ENCODE data around the gene CIB4.
A peak's percentile ranks its signal among the peaks of the same experiment; 100 is the strongest.

The CIB4 gene

DNA sequence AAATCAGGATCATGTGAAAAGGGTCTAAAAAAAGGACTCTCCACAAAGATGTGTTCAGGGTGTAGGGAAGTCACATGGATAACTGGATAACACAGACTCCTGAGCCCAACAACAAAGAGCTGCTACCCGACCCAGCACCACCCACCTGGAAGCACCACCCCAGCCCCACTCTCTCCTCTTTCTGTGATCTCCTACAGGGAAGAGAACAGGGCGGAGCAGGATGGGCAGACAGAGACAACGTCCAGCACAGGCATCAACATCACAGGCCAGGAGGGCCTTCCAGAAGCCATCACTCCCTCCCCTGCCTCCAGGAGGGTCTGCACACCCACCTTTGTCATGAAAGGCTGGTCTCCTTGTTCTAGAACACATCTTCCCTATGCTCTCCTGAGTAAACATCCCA is 1.3 kb upstream of the CIB4 start:
- no peak for DNase-seq (ENCODE audit: low read depth)

DNA sequence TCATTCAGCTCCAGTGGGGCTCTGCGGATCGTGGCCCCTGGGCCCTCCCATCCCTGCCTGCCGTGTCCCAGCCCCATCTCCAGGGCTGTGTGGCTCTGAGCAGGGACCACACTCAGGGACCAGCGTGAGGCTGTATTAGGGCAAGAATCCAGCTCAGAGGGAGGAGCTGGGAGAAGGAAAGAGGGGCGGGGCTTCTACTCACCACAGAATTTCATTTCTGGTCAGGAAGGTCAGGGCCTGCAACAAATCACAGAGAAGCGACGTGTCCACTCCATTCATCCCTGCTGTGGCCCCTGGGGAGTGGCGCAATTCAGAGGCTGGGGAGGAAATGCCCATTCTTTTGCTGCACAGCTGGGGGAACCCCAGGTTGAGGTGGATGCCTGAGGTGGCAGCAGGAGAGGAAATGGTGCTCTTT is 828 bp downstream of the CIB4 start:
- DNase-seq (ENCODE audit: low read depth): peak; percentile 79

DNA sequence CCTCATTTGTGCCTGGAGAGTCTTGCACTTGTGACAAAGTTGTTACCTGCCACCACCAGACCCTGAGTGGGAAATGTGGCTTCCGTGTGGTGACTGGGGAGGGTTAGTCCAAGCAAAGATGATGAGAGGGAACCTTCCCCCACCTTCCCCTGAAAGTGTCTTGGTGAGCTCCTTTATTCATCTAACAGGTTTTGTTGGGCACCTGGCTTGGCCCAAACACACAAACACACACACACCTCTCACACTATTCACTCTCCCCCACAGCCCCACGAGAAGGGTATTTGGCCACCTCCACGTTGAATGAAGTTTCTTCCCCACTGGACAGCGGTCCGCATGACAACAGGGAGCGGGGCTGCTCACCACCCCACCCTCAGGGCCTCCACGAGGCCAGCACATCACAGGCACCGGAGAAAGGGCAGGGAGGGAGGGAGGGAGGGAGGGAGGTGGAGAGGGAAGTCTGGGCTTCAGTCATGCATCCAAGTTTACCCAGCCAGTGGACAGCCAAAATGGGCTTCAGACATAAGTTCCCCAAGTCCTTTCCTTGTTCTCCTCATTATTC is 1.4 kb downstream of the CIB4 start:
- no peak for DNase-seq (ENCODE audit: low read depth)

DNA sequence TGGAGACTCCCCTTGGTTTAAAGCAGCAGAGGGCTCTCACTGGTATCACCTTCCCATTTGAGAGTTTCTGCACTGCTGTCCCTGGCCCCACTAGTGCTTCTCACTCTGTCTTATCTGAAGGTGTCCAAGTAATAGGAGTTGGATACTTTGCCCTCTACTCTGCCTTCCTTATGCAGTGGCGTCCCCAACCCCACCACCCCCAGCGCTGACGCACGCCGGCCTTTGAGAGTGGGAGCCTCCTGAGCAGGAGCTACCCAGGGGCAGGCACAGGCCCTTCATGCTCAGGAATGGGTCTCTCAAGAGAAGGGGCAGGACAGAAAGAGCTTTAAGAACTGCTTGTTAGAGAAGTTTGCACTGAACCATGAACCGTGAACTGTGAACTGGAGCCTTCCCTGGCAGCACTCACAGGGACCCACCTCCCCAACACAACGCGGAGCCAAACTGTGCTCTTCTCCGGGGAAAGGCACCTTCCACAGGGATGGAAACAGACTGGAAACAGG is 3.3 kb downstream of the CIB4 start:
- no peak for DNase-seq (ENCODE audit: low read depth)

DNA sequence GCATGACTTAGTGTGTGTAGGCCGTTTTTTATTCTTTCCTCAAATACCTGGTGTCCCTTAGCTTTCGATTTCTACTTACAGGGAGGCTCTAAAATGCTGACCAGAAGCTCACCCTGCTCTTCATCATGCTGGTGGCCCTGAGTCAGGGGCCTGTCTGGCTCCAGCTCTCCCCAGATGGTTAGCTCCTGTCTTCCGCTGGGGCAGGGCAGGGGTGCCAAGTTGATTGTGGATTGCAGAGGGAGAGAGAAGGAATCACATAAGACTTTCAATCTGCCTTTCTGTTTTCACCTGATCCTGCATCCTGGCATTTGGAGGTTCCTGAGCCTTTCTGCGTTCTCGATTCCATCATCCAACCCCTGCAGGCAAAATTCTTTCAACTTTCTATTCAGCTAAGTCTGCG is 4.2 kb downstream of the CIB4 start:
- DNase-seq (ENCODE audit: low read depth): no peak

DNA sequence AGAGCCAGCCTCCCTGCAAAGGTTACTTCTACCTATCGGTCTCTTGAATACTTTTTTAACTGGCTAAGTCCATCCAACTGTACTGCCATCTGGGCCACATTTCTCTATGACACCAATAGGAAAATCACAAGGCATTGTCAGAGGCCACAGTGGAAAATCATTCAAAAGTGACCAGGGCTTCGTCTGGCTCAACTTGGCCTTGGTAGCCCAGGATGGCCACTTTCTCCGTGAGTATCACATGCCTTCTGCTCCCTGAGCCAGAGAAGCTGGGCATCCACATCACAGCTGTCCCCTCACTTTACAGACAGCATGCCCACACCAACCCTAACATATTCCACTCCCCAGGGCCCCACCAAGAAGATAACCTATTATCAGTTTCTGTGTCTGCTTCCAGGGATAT is 5.8 kb downstream of the CIB4 start:
- no peak for DNase-seq (ENCODE audit: low read depth)

DNA sequence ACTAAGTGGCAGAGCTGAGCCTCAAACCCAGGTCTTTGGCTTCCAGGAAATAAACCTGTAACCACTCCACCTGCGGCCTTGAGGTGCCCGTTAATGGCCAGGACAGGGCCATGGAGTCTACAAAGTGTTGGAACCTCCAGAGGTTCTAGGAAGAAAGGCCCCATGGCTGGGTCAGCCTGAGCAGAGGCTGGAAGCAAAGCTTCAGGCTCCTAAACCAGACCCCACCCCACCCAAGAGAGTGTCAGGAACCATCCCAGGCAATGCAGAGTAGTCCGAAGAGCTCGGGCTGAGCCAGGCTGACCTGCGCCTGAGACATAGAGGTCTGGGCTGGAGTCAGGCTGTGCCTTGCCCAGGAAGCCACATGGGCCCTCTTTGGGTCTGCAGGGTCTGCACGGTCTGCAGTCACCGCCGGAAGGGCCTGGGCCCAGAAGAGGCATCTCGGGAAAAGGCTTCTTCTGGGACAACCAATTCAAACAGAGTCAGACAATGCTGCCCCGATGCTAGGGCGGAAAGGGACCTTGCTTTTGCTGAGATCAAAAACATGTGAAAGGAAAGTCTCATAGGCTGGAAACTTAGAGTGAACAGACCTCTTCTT is 6.4 kb downstream of the CIB4 start:
- DNase-seq (ENCODE audit: low read depth): no peak

DNA sequence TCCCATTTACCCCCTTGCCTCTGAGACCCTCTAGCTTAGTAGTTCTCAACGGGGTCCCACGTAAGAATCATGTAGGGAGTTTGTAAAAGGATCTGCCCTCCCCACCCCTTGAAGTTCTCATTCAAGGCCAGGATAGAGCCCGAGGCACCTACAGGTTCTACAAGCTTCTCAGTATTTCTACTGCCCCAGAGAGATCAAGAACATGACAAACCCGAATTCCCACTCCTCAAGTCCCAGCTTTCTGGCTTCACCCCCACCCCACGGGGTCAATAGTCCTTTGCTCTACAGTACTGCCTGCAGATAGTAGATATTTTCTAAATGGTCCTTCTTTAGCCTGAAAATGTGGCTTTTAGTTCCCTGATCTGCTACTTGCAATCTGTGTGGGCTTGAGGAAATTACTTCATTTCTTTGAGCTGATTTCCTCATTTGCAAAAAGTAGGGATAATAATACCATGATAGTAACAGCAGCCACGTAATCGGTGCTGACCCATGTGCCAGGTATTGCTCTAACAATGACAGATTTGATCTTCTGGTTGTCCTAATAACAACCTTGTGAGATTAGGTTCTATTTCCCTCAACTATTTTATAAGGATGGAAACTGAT is 7.1 kb downstream of the CIB4 start:
- no peak for DNase-seq (ENCODE audit: low read depth)

DNA sequence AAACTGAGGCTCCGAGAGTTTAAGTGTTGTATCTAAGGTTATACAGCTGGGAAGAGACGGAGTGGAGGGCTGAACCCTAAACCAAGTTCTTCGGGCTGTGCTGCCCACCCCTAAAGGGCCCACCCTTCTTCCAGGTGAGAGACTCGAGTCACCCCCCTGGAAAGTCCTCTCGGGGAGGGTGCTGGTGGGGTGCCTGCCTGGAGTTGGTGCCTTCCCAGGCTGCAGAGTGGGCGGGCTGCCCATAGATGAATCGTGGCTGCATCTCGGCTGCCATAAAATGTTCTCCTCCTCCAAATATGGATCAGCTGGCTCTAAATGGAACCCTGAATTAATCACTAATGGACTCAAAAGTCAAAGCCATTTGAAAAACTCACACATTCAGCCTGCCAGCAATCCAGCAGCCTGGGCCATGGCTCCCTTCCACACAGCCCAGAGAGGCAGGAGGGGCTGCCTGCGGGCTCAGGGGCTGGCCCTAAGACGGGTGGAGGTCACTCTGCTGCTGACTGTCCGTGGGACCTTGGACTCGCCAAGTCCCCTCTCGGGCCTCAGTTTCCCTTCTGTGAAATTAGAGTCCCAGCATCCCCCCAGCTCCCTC is 7.7 kb downstream of the CIB4 start:
- DNase-seq (ENCODE audit: low read depth): no peak

DNA sequence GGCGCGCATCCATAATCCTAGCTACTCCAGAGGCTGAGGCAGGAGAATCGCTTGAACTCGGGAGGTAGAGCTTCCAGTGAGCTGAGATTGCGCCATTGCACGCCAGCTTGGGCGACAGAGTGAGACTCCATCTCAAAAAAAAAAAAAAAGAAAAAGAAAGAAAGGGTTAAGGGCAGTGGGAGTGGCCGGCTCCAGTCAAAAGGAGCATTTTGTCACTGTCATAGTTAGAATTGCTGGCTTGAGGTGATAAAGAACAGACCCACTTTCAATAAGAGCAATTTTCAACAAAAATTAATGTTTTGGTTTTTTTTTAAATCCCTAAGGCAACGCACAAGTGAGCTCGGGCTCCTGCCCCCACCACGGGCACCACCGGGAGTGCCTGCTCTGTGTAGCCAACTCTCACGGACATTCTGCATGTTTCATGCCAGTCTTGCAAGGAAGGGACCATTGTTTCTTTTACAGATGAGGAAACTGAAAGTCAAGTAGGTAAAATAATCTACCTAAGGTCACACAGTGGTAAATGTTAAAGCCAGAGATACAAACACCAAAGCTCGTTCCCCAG is 8.5 kb downstream of the CIB4 start:
- DNase-seq (ENCODE audit: low read depth): no peak

DNA sequence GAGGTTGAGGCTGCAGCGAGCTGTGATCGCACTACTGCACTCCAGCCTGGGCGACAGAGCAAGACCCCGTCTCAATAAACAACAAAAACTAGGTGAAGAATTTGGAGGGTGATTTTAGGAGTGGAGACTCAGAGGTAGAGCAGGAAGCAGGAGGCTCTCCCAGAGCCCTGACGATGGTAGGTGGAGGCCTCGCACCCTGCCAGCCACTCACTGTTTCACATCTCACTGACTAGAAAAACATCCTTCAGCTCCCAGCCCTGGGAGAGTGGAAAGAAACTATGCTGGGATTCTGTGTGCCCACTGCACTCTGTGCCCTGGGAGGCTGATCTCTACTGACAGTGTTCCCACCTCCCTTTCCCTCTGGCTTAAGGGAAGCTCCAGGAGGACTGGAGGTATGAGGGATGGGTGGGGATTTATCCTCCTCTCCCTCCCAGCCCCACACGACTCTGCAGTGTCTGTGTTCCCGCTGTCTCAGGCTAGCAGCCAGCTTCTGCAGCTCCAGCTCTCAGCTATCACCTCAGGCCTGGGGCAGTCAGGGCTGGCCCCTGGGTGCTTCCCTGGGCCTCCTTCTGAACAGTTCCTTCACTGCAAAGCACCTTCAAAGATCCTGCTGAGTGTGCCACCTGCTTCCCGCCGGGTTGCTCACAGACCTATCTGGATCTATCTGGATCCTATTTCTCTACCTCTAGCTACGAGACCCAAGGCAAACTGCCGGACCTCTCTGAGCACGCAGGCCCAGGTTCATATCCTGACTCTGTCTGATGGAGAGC is 9.6 kb downstream of the CIB4 start:
- DNase-seq (ENCODE audit: low read depth): no peak

DNA sequence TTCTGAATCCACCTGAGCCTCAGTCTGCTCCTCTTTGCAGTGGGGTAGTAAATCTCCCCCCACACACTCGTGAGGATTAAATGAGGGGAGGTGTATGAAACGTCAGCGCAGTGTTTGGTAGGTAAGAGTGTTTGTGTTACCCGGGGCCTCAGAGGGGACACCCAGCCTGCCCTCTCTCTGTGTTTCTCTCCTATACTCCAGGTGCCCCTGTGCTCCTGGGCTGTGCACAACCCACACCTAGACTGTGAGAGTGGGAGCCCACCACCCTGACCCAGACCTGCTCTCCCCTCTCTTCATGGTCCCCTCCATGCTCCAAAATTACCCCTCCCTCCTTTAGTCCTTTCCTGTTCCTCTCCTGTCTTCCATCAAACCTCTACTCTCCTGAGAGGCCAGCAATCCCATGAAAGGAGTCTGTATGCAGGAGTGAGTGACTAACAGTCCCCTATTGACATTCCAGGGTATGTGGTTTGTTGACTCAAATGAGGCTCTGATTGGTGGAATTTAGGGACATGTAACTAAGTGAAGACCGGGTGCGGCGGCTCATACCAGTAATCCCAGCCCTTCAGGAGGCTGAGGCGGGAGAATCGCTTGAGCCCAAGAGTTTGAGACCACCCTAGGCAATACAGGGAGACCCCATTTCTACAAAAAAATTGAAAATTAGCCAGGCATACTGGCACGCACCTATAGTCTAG is 10.4 kb downstream of the CIB4 start:
- peak; percentile 50 for DNase-seq (ENCODE audit: low read depth)

DNA sequence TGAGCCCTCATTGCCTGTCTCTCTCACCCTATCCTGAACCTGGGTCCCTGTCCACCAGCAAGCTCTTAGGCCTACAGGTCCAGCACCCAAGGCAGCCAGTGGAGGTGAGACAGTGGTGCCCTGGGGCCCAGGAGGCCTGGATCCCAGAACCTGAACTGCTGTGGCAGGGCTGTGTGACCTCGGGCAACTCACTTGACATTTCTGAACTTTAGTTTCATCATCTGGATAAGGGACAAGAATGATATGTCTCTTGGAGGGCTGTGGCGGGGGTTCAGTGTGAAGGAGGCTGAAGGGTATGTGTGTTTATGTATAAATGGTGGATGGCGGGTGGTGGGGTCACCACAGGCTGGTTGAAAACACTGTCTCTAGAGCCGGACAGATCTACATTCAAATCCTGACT is 10.9 kb downstream of the CIB4 start:
- no peak for DNase-seq (ENCODE audit: low read depth)

DNA sequence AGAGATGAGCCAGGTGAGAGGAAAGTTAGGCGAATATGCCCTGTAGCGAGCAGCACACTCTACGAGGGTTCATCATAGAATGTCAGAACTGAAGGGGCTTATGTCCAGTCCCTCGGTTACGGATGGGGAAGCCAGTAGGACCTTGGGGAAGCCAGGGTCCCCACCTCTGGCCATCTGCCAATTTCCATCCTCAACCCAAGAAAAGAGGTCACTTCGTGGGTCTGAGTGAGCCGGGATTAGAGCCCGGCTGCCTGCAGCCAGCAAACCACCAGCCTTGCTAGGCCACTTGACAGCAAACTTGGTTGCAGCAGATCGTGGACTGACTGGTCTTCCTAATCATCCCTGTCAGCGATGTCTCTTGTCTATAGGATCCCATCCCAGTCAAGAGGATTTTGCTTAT is 11.4 kb downstream of the CIB4 start:
- no peak for DNase-seq (ENCODE audit: low read depth)

DNA sequence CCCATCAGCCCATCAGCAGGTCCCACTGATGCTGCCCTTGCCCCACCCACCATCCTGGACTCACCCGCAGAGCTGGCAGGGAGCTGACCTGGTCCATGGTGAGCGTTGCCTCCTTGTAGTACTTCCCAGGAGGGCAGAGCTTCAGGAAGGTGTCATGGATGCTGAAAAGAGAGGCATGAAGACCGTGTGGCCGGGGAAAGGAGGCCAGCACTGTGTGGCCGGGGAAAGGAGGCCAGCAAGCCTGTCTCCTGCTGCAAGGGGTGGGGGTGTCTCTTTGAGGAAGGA is 11.9 kb downstream of the CIB4 start:
- no peak for DNase-seq (ENCODE audit: low read depth)

DNA sequence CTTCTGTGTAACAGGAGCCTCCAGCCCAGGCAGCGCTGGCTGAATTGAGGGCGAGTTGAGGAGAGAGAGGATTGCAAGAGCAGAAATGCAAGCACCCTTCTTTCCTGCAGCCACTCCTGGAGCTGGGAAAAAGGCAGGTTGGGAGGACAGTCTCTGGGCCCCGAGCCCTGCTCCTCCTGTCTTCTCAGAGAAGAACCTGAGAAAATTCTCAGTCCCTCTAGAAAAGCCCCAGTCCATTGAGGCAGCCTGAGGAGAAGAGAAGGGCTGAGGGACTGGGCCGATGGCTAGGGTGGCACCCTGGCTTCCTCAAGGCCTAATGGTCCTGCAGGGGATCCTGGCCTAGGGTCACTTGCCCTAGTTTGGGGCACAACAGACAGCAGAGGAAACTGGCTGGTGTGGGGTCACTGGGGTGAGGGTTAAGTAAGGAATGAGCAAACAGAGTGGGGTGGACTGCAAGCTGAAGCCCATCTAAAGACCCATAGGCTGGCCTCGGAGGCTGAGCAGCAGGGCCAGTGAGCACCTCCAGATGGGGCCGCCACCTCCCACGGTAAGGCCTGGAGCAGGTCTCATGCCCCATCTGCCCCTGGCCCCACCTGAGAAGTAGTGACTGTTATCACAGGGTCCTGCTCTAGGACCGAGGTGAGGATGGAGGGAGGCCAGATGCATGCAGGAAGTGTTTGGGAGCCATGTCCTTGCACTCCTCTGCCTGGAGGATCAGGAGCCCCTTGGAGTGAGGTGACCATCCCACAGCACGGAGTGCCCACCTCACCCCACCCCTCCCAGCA is 12.4 kb downstream of the CIB4 start:
- no peak for DNase-seq (ENCODE audit: low read depth)

DNA sequence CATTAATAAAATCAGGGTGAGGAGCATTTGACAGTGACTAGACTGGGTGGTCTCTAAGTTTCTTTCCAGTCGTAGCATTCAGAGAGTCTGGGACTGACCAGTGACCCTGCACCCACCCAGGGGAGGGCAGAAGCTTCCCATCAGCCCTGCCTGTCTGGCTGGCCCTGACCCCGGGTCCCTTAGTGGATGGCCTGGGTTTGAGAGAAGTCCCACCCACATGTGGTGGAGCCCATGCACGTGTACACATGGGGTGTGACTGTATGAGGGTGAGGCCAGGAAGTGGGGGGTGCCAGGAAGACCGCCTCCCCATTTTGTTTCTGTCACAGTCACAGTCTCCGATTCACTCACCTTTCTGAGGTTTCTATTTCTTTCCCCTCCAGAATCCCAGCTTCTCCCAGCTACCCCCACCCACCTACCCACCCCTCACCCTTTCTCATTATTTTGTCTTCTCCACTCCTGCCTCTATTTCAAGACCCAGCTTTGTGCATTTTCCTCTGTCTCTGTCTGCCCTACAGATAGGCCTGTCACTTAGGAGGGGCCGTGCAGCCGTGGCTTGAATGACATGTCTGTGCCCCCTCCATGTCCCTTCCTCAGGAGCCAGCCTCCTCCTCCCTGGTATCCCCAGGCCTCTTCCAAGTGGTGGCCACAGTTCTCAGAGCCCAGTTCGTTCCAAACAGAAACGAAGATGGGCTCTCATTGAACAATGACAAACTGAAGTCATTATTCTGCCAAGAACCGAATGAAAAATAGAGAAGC is 13.6 kb downstream of the CIB4 start:
- DNase-seq (ENCODE audit: low read depth): no peak

DNA sequence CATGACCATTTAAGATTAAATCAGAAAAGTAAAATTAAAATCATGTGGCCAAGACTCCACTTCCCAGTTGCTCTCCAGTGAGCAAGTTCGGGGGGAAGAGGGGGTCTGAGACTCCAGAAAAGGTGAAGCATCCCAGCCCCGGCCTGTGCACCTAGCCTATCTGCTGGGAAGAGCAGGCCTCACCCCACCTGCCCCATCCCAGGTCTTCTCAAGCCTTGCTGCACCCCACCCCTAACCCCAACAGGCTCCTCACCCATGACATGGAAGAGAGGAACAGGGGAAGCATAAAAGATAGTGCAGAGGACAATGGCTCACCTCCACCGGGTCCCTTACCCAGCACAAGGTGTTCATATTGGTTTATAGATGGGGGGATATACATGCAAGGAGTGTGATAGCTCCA is 14.6 kb downstream of the CIB4 start:
- no peak for DNase-seq (ENCODE audit: low read depth)

DNA sequence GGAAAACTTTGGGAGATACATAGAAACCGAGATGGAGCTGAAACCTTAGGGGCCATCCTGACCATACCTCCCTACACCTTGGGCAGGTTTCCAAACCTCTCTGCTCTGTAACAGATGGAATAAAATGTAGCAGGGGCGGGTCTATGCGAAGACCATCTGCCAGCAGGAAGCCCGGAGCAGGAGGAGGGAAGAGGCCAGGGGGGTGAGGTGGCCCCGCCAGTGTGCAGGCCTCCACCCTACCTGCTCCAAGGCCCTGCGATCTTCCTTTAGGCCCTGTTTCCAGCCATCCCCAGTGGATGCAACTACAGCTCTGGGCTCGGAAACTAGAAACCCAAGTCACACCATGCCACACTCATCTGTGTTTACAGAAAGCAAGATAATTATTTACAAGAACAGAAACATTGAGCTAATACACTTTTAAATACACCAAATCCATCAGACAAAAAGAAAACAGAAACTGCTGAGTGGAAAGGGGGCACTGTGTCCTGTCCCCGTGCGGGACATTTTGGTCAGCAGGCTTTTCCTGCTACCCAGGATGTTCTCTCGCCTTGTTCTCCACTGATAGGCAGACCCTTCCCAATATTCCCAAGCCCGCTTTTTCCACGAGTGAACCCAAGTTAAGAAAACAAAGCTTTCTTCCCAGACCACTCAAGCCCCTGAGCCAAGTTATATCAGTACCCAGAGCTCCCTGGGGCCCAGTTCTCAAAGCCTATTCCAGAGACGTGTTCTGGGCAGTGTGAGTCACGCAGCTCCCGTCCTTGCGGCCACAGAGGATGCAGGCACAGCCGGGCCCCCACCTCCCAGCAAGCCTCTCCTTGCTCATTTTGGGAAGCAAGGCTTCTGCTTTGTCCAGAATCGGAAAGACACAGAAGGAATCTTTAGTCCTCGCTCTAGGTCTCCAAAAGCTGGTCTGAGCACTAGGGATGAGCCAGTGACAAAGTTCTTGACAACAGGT is 17.3 kb downstream of the CIB4 start:
- peak; percentile 32 for DNase-seq (ENCODE audit: low read depth)

Data from iris pigment epithelial cell (primary cell).